ENCODE measurements around the gene CARMIL3.
"Not testable (repeated sequence)": the region's sequence is repeated elsewhere in the genome, so short reads cannot be mapped to it uniquely, and the experiment has no call there.

The CARMIL3 gene, protein sequence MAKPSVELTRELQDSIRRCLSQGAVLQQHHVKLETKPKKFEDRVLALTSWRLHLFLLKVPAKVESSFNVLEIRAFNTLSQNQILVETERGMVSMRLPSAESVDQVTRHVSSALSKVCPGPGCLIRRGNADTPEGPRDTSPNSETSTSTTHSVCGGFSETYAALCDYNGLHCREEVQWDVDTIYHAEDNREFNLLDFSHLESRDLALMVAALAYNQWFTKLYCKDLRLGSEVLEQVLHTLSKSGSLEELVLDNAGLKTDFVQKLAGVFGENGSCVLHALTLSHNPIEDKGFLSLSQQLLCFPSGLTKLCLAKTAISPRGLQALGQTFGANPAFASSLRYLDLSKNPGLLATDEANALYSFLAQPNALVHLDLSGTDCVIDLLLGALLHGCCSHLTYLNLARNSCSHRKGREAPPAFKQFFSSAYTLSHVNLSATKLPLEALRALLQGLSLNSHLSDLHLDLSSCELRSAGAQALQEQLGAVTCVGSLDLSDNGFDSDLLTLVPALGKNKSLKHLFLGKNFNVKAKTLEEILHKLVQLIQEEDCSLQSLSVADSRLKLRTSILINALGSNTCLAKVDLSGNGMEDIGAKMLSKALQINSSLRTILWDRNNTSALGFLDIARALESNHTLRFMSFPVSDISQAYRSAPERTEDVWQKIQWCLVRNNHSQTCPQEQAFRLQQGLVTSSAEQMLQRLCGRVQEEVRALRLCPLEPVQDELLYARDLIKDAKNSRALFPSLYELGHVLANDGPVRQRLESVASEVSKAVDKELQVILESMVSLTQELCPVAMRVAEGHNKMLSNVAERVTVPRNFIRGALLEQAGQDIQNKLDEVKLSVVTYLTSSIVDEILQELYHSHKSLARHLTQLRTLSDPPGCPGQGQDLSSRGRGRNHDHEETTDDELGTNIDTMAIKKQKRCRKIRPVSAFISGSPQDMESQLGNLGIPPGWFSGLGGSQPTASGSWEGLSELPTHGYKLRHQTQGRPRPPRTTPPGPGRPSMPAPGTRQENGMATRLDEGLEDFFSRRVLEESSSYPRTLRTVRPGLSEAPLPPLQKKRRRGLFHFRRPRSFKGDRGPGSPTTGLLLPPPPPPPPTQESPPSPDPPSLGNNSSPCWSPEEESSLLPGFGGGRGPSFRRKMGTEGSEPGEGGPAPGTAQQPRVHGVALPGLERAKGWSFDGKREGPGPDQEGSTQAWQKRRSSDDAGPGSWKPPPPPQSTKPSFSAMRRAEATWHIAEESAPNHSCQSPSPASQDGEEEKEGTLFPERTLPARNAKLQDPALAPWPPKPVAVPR (N-terminal part only)

GRCh38 chr14:24051789-24052655 is at the start of gene CARMIL3:
Gene CARMIL3 (plus strand): TSS chr14:24052009. CDS start chr14:24052154, 145 bp downstream.
- peak; percentile 34 for DNase-seq (ENCODE audit: low read depth)

- DNase-seq (ENCODE audit: low read depth) = not testable (repeated sequence)
These were observed 45.4 kb upstream of the CARMIL3 start for GRCh38 chr14:24006471-24006816.

GRCh38 chr14:24006817-24007652 is 44.8 kb upstream of the CARMIL3 start:
- DNase-seq (ENCODE audit: low read depth) = not testable (repeated sequence)

GRCh38 chr14:24011051-24011450 is 40.8 kb upstream of the CARMIL3 start:
- no peak for DNase-seq (ENCODE audit: low read depth)

DNA sequence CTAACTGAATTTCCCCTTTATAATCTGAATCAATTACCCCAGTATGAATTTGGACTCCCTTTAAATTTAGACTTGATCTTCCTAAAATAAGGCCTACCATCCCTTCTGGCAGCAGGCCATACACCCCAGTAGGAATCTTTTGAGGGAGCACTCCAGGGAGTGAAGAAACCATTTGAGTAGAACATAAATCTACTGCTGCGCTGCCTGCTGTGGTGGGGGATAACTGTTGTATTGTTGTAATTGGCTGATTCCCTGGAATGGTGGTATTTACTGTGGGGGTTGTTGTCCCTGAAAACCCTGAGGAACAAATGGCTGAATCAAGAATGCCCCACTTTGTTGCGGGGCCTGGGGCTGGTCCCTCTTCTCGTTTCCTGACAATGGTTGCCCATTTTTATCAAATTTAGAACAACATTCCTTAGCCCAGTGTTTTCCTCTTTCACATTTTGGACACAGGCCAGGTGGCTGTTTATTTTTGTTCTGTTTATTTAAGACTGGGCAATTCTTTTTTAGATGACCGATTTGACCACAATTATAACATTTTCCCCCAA is 39.0 kb upstream of the CARMIL3 start:
- DNase-seq (ENCODE audit: low read depth) = not testable (repeated sequence)

GRCh38 chr14:24013654-24014514 is 37.9 kb upstream of the CARMIL3 start:
- DNase-seq (ENCODE audit: low read depth) = peak; percentile 59

DNA sequence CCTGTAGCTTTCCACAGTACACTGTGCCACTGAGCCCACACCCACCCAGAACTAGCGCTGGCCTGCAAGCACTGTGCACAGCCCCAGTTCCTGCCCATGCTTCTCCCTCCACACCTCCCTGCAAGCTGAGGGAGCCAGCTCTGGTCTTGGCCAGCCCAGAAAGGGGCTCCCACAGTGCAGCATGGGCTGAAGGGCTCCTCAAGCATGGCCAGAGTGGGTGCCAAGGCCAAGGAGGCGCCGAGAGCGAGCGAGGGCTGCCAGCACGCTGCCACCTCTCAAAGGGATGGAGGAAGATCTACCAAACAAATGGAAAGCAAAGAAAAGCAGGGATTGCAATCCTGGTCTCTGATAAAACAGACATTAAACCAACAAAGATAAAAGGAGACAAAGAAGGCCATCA is 36.1 kb upstream of the CARMIL3 start:
- not testable (repeated sequence) for DNase-seq (ENCODE audit: low read depth)

GRCh38 chr14:24018978-24019377 is 32.8 kb upstream of the CARMIL3 start:
- not testable (repeated sequence) for DNase-seq (ENCODE audit: low read depth)

GRCh38 chr14:24019944-24020343 is 31.9 kb upstream of the CARMIL3 start:
- not testable (repeated sequence) for DNase-seq (ENCODE audit: low read depth)

GRCh38 chr14:24020520-24020919 is 31.3 kb upstream of the CARMIL3 start:
- DNase-seq (ENCODE audit: low read depth) = not testable (repeated sequence)

DNA sequence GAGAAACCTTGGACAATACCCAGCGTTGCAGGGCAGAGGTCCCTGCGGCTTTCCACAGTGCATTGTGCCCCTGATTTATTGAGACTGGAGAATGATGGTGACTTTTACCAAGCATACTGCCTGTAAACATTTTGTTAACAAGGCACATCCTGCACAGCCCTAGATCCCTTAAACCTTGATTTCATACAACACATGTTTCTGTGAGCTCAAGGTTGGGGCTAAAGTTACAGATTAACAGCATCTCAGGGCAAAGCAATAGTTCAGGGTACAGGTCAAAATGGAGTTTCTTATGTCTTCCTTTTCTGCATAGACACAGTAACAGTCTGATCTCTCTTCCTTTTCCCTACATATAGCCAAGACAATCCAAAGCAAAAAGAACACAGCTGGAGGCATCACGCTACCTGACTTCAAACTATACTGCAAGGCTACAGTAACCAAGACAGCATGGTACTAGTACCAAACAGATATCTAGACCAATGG is 26.8 kb upstream of the CARMIL3 start:
- not testable (repeated sequence) for DNase-seq (ENCODE audit: low read depth)

- not testable (repeated sequence) for DNase-seq (ENCODE audit: low read depth)
These were observed 22.1 kb upstream of the CARMIL3 start for GRCh38 chr14:24029687-24030086.

DNA sequence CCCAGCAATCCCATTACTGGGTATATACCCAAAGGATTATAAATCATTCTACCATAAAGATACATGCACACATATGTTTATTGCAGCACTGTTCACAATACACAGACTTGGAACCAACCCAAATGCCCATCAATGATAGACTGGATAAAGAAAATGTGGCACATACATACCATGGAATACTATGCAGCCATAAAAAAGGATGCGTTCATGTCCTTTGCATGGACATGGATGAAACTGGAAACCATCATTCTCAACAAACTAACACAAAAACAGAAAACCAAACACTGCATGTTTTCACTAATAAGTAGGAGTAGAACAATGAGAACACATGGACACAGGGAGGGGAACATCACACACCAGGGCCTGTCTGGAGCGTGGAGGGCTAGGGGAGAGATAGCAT is 20.5 kb upstream of the CARMIL3 start:
- not testable (repeated sequence) for DNase-seq (ENCODE audit: low read depth)

- peak; percentile 89 for DNase-seq (ENCODE audit: low read depth)
These were observed 18.9 kb upstream of the CARMIL3 start for GRCh38 chr14:24032727-24033418.

GRCh38 chr14:24035769-24036168 is 16.0 kb upstream of the CARMIL3 start:
- not testable (repeated sequence) for DNase-seq (ENCODE audit: low read depth)

DNA sequence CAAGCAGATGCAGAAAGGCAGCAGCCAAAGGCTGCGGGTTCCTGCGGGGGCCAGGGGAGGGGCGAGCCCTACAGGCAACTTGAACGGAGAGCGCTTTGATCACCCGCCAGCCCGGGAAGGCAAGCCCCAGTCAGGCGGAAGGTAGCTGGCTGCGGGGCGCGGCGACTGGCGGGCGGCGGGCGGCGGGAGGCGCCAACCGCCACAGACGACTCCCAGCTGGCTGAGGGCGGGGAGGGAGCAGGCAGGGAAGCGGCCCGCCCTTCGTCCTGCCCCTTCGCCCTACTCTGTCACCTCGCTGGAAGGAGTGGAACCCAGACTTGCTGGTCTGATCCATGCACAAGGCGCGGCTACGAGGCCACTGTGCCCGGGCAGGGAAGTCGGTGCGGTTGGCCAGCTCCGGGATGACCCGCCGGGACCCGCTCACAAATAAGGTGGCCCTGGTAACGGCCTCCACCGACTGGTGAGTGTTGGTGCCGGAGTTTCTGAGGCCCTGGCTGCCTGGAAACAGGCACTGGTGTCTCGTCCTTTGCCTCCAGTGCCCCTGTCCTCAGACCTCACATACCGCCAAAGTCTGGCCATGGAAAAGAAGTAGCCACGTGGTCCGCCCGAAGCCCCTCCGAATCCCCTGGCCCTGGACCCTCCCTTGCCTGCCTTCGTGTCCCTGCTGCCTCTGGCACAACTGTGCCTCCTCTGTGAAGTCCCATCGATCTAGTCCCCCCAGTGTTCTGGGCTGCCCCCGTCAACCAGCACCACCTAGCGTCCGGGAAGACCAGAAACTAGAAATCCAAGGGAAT is 15.4 kb upstream of the CARMIL3 start:
- DNase-seq (ENCODE audit: low read depth) = peak; percentile 76

All from fibroblast of gingiva (primary cell).